T-helper 17 cell (primary cell): ENCODE measurements around the gene MBP. TPM values are rescaled to one million over a fixed set of nuclear protein-coding genes. Genes with fewer than 3 reads are reported as not detected.

Experiments
- ATAC-seq: fragments of 150-1000 bp; cut with Tn5 transposase; 2 replicates; pipeline ENCODE4 v1.10.0; 2021; ENCODE audit warnings: mild to moderate bottlenecking, moderate library complexity
- DNase-seq, 3 donors: peaks; one replicate each; pipeline versions ENCODE4 v3.0.0 to v3.0.0-alpha.2; 2020 to 2021
- H3K9me3 ChIP-seq: one replicate; pipeline ENCODE4 v1.7.0; 2013; ENCODE audit warnings: low read length, mild to moderate bottlenecking; ENCODE audit not compliant: control insufficient read depth, poor library complexity, severe bottlenecking
- H3K27ac Mint-ChIP-seq: one replicate; pipeline ENCODE4 v1.8.0; 2022; ENCODE audit warnings: mild to moderate bottlenecking, moderate library complexity, mixed read lengths
- H3K27me3 Mint-ChIP-seq: one replicate; pipeline ENCODE4 v1.8.0; 2022; ENCODE audit warnings: mixed read lengths
- H3K36me3 Mint-ChIP-seq: one replicate; pipeline ENCODE4 v1.8.0; 2022; ENCODE audit warnings: low read depth, mixed read lengths
- H3K4me1 Mint-ChIP-seq: one replicate; pipeline ENCODE4 v1.8.0; 2022; ENCODE audit warnings: mild to moderate bottlenecking, mixed read lengths
- H3K4me3 Mint-ChIP-seq: one replicate; pipeline ENCODE4 v1.8.0; 2022; ENCODE audit warnings: mild to moderate bottlenecking, moderate library complexity, mixed read lengths
- total RNA-seq, 4 donors: library from RNA in 2 of 4; stranded (reverse) in 2 of 4; gene quantifications; one replicate each; pipeline ENCODE4 v1.2.3 and lab custom pipeline; 2022 to 2026

Gene MBP
- total RNA-seq, 2 donors from 2014 or later: 97.7 to 127 TPM

DNA sequence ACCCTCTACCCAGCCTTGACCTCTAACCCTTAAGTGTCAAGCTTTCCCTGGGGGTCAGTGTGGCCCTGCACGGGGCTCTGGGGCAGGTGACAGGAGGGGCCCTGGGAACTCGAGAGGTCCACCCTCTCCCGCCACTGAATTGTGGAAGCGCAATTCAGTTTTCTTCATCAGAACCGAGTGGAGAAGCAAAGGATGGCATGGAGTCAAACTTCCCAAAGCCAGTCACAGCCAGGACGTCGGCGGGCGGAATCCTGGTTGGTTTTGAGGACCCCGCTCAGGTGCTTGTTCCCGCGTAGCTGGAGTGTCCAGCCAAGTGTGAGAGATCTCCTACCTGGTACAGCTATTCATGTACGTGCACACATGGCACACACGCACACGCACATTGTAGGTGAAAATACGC, 62.0 kb downstream of the MBP start:
- Mint-ChIP-seq H3K36me3 (no peaks in the 10 kb centered on the region), H3K27me3 (no peaks in the 10 kb centered on the region), H3K27ac (peak overlapping the region; percentile 100), H3K4me3 (peak overlapping the region; percentile 65), H3K4me1 (peaks cover 76% of the 10 kb centered on the region)
- H3K9me3 ChIP-seq: no peaks in the 10 kb centered on the region
- ATAC-seq: no peak
- DNase-seq: no peak

DNA sequence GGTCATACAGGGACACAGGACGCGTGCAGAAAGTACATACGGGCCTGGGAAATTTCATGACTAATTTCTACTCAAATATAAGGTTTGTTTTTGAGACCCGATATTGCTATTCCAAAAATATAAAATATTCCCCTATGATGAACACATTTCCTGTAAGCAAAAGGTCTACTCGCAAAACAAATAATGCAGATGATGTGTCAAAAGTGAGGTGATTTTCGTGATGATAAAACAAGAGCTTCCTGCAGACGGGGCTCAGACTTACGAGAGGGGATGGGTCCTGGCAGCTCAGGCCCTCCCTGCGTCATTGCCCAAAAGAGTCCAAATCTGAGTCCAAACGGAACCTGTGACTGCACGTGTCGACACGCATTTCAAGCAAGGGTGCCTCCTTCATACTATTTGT, 62.7 kb downstream of the MBP start:
- Mint-ChIP-seq H3K36me3 (no peaks in the 10 kb centered on the region), H3K27me3 (no peaks in the 10 kb centered on the region)

DNA sequence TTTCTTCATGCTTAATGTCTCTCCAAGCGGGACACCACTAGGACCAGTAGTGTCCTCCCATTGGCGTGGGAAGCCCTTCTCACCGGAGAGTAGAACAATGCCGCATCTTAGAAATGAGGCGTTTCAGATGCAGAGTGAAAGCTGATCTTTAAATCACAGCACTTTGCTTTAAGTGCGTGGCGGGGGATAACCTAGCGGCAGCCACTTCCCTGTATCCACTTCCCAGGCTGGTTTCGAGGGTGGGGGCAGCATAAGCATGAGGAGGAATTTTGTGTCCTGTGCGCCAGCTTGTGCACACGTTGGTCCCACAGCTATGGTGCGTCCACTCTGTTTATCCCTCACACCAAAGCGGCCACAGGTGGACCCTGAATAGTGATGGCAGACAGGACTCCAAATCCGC, 63.1 kb downstream of the MBP start:
- Mint-ChIP-seq H3K27ac (peak overlapping the region; percentile 100), H3K4me1 (peaks cover 78% of the 10 kb centered on the region), H3K4me3 (peak overlapping the region; percentile 65), H3K36me3 (no peaks in the 10 kb centered on the region), H3K27me3 (no peaks in the 10 kb centered on the region)
- no peaks in the 10 kb centered on the region for H3K9me3 ChIP-seq
- ATAC-seq (no peak), DNase-seq (no peak)

More for the DNA sequence above, 62.7 kb downstream of the MBP start:
- peak in 1 of 3 donors; percentile 55 for DNase-seq
- no peaks in the 10 kb centered on the region for H3K9me3 ChIP-seq
- H3K4me3 Mint-ChIP-seq: peak overlapping the region; percentile 65
- H3K4me1 Mint-ChIP-seq: peaks cover 76% of the 10 kb centered on the region
- peak; percentile 7 for ATAC-seq
- H3K27ac Mint-ChIP-seq: peak overlapping the region; percentile 100

DNA sequence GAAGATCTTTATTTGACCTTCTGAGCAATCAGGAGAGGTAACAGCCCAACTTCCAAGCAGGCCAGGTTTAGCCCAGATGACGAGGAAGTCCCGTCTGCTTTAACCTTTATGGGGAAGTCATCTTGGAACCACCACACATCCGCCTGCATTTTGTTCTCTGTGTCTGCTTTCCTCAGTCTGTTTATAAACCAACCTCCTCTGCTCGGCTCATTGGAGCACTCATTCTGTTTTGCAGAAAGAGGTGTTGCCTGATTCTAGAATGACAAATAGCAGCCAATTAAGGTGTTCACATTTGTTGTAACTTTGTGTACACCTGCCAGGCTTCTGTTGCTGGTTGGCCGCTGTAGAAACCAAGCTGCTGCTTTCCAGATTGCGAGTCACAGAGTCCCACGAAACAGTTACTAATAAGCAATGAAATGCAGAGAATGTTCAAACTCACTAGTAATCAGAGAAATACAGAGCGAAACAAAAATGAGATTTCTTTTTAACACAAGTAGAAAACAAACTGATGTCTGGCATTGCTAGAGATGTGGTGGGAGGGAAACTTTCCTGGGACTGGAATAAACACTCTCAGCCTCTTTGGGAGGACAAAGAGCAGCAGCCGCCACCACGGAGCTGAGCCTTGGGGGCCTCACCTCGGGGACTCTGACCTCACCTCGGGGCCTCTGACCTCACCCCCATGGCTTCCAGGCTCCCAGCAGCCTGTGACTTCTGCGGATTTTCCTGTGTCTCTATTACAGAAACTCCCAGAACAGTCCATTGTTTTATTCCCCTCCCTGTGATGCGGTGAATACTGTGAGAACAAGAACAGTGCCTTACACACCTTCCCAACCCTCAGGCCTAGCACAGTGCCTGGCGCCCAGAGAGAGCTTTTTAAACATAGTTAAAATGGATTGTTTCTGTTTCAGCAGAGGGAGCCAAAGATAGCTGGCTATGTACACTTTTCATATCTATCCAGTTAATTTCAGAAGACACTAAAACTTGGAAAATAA, 64.0 kb downstream of the MBP start:
- ATAC-seq: peak; percentile 62
- Mint-ChIP-seq H3K4me3 (peak overlapping the region; percentile 80), H3K36me3 (no peaks in the 10 kb centered on the region), H3K27me3 (no peaks in the 10 kb centered on the region), H3K27ac (peak overlapping the region; percentile 100), H3K4me1 (peaks cover 75% of the 10 kb centered on the region)
- no peaks in the 10 kb centered on the region for H3K9me3 ChIP-seq
- peak in 2 of 3 donors; percentile 40 to 43 for DNase-seq

DNA sequence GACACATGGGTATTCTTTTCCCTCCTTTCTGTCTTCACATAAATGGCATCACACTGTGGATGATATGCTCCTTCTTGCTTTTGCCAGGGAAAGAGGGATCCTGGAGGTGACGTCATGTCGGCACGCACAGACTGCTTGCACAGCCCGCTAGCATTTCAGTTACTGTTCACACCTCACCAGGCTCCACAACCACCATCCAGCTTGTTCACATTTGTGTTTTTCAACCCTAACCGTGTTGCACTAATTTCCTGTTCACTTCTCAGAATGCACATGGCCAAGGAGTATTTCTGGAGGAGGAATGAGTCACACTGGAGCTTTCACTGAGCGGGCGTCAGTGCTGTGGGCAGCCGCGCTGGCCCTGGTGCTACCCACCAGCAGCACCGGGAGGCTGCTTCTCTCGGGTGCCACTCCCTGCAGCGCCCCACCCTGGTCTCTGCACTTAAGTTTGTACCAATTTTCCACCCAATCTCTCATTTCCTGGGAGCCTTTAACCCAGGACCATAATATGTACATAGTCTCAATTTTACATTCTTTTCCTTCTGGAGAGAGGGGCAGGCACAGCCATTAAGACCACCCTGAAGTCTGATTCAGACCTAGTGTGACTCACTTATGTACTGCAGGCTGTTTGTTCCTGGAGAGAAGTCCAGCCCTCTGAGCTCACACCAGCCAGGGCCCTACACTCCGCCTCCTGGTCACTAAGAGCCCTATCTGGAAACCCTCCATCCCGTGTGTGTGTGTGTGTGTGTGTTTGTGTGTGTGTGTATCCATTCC, 65.1 kb downstream of the MBP start:
- Mint-ChIP-seq H3K36me3 (peaks cover 2% of the 10 kb centered on the region), H3K27me3 (no peaks in the 10 kb centered on the region), H3K4me3 (peak overlapping the region; percentile 80), H3K4me1 (peaks cover 77% of the 10 kb centered on the region), H3K27ac (peak overlapping the region; percentile 100)
- DNase-seq (peak; percentile 40 to 51 (median 41)), ATAC-seq (peak; percentile 28)
- H3K9me3 ChIP-seq: no peaks in the 10 kb centered on the region

DNA sequence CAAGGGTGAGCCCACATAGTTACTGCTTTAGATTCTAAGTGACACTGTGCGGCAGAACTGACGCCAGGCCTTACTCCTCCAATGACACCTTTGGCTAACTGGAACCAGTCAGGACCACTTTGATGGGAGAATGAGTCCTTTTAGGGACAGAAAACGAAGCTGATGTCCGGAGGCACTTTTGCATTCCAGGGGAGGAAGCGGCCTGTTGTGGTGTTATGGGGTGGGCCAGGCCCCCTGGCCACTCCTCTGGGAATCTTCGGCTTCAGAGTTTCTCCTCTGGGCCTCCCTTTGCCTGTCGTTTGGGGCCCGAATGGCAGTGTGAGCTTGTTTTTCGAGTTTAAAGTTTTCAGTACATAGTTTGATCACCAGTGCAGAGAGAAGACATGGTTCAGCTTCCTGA, 65.9 kb downstream of the MBP start:
- Mint-ChIP-seq H3K27ac (peak overlapping the region; percentile 100), H3K4me1 (peaks cover 76% of the 10 kb centered on the region), H3K36me3 (peaks cover 2% of the 10 kb centered on the region), H3K4me3 (no peak overlapping the region), H3K27me3 (no peaks in the 10 kb centered on the region)
- ATAC-seq (no peak), DNase-seq (no peak)
- H3K9me3 ChIP-seq: no peaks in the 10 kb centered on the region

DNA sequence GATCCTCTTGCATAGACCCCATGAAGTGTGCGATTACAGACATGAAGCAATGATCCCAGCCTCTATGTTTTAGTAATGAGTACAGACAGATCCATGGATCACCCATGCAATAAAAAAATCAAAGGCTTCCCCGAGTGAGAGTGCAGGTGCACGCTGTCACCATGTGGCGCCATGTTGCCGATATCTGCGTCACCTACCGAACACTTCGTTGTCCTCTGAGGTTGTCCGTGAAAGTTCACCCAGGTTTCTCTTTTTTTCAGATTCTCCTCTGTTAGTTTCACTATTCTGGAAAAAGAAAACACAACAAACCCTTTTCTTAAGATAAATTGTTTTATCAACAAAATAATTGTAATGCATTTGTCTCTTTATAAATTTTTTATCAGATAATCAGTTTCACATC, 66.5 kb downstream of the MBP start:
- H3K4me1 Mint-ChIP-seq: peaks cover 75% of the 10 kb centered on the region
- peaks cover 2% of the 10 kb centered on the region for H3K36me3 Mint-ChIP-seq
- H3K27me3 Mint-ChIP-seq: no peaks in the 10 kb centered on the region
- DNase-seq (no peak), ATAC-seq (no peak)
- no peaks in the 10 kb centered on the region for H3K9me3 ChIP-seq
- H3K4me3 Mint-ChIP-seq: peak overlapping the region; percentile 15
- peak overlapping the region; percentile 100 for H3K27ac Mint-ChIP-seq

DNA sequence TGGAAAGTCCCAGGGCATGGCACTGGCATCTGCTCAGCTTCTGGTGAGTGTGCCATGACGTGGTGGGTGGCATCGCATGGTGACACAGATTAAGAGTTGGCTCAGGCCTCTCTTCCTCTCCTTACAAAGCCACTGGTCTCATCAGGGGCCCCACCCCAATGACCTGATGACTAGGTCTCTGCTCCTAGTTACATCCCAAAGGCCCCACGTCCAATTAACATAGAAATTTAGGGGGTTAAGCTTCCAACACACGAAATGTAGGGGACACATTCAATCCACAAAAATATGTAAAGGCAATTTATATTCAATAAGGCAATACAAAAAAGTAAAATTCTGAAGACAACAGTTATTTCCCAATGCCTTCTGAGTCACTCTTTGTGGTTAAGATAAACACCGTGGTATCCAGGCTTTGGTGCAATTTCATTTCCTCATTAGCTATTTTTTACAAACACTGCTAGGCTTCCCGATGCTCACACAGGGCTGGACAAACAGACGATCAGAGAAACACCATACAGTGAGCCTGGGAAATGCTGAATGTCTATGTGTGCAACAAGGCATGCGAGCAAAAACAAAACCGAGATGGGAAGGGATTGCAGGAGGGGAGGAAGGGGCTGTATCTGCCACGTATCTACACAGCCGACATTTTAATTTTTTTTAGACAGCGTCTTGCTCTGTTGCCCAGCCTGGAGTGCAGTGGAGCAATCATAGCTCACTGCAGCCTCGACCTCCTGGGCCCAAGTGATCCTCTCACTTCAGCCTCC, 67.2 kb downstream of the MBP start:
- Mint-ChIP-seq H3K4me1 (peaks cover 72% of the 10 kb centered on the region), H3K27ac (peak overlapping the region; percentile 100), H3K36me3 (peaks cover 2% of the 10 kb centered on the region), H3K27me3 (no peaks in the 10 kb centered on the region), H3K4me3 (peak overlapping the region; percentile 77)
- peak in 1 of 3 donors; percentile 63 for DNase-seq
- no peaks in the 10 kb centered on the region for H3K9me3 ChIP-seq
- peak; percentile 27 for ATAC-seq

DNA sequence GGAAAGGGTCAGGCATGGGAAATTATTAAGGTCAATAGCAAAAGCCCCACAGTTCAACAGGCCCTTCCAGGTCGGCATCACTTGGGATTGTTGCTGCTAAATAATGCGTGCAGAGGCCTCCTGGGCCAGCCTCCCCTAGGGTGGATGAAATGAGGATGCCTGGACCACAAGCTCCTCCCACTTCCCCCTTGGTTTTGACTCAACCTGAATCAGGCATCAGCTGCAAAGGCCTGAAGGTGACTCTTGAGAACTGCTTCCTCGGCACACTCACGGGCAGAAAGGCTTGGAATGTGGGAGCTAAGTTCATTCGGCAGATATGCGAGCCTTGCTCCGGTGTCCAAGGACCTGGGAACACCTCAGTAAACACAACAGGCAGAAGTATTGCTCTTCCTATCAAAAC, 69.3 kb downstream of the MBP start:
- Mint-ChIP-seq H3K36me3 (peaks cover 2% of the 10 kb centered on the region), H3K4me1 (peaks cover 66% of the 10 kb centered on the region), H3K4me3 (peak overlapping the region; percentile 88), H3K27me3 (no peaks in the 10 kb centered on the region), H3K27ac (peak overlapping the region; percentile 100)
- DNase-seq: peak; percentile 55 to 69 (median 59)
- no peaks in the 10 kb centered on the region for H3K9me3 ChIP-seq
- ATAC-seq: peak; percentile 55

DNA sequence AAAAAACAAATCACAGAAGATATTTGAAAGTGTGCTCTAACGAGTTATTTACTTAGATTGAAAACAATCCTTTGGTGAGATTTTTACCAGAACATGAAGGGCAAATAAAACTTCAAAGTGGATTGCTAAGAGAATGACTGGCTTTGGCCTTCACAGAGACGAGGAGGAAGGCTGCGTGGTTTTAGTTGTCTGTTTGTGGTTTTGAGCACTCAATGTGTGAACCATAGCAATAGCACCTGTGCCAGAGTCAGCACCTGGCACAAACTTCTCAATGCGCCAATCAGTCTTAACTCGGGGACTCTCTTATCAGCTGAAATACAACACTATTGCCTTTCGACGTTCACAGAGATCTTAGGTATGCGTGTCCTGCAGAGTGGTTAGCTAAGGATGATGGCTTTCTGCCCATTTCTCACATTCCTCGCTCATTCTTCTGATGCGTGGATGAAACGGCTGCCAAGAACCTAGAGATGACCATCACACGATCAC, 70.0 kb downstream of the MBP start:
- H3K9me3 ChIP-seq: no peaks in the 10 kb centered on the region
- no peaks in the 10 kb centered on the region for H3K27me3 Mint-ChIP-seq
- H3K36me3 Mint-ChIP-seq: peaks cover 2% of the 10 kb centered on the region
- peak; percentile 79 for ATAC-seq
- peak overlapping the region; percentile 88 for H3K4me3 Mint-ChIP-seq
- peaks cover 59% of the 10 kb centered on the region for H3K4me1 Mint-ChIP-seq
- peak in 2 of 3 donors; percentile 52 to 59 for DNase-seq
- H3K27ac Mint-ChIP-seq: peak overlapping the region; percentile 100

DNA sequence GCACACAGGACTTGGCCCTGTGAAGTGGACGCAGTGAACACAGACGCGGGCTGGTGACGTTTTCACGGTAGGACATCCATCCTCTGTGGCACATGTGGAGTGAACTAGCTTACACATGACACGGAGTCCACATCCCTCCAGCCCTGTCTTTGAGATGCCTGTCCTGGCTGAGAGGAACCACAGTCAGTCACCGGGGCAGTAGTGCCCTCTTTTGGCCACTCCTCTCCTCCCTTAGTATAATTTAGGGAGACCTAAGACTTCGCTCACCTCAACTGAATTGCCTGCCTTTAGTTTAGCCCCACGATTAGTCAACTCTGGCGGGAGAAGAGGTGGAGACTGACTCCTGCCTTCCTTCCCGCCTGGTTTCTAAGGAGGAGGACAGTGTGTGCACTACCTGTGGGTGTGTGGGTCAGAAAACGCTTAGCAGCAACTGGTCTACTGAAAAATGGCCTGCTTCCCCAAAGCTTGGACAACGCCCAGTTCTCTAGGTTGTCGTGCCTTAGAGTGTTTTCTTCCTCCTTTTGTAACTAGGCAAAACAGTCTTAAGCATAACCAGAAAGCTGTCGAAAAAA, 70.6 kb downstream of the MBP start:
- H3K27me3 Mint-ChIP-seq: no peaks in the 10 kb centered on the region
- H3K4me1 Mint-ChIP-seq: peaks cover 57% of the 10 kb centered on the region
- peaks cover 2% of the 10 kb centered on the region for H3K36me3 Mint-ChIP-seq
- DNase-seq (no peak), ATAC-seq (peak; percentile 14)
- peak overlapping the region; percentile 88 for H3K4me3 Mint-ChIP-seq
- H3K9me3 ChIP-seq: no peaks in the 10 kb centered on the region
- H3K27ac Mint-ChIP-seq: peak overlapping the region; percentile 100

DNA sequence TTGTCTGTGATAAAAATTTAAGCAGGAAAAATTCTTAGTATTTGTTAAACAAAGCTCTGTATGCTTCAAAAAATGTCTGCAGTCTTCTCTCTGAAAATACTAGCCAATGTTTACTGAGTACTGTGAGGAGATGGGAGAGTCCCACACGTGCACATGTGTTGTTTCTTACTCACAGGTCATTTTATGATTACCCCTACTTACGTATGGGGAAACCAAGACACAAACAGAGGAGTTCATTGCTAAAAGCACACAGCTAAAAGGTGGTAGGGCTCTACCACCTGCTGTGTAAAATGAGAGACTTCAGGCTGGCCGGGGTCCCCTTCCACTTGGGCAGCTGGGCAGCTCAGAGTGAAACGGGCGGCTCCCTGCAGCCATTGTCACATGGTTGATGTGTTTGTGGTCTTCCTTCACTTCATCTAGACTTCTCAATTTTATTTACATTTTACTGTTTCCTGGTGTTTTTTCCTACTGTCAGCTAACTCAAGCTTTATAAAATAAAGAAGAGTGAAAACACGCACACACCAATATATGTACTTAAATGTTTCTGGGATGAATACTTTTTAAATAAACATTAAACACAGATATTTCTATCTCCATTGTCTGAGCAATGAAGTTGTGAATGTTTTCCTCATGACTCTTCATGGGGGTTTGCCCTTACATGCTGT, 71.2 kb downstream of the MBP start:
- DNase-seq (no peak), ATAC-seq (no peak)
- H3K4me1 Mint-ChIP-seq: peaks cover 59% of the 10 kb centered on the region
- H3K27me3 Mint-ChIP-seq: no peaks in the 10 kb centered on the region
- H3K27ac Mint-ChIP-seq: peak overlapping the region; percentile 100
- H3K36me3 Mint-ChIP-seq: peaks cover 2% of the 10 kb centered on the region
- no peaks in the 10 kb centered on the region for H3K9me3 ChIP-seq
- peak overlapping the region; percentile 88 for H3K4me3 Mint-ChIP-seq
